Gastrocnemius medialis (tissue), 4 donors: ENCODE measurements around the gene FAM171A1.
"Not testable (repeated sequence)": the region's sequence is repeated elsewhere in the genome, so short reads cannot be mapped to it uniquely, and the experiment has no call there.

Experiments used
- CTCF ChIP-seq, 5 experiments: fragments of 450-650 bp in 3 of 5; fragments of 200-600 bp in 2 of 5; sonication (generic) in 2 of 5; IDR thresholded peaks in 4 of 5; conservative IDR thresholded peaks in 1 of 5; 1 replicate in 4 of 5; 2 replicates in 1 of 5; pipeline ENCODE4 v1.5.1; 2016 to 2019; ENCODE audit warnings: antibody characterized with exemption in 5 of 5, mild to moderate bottlenecking in 3 of 5, moderate library complexity in 3 of 5
- POLR2A ChIP-seq, 2 donors: fragments of 450-650 bp; IDR thresholded peaks; one replicate each; pipeline ENCODE4 v1.6.1; 2017; ENCODE audit warnings: antibody characterized with exemption in 2 of 2, mild to moderate bottlenecking in 2 of 2, moderate library complexity in 2 of 2

- TF ChIP-seq POLR2A (IDR thresholded peaks at IDR 0.05); CTCF (IDR thresholded peaks at IDR 0.05 in 4 of 5, conservative IDR thresholded peaks at IDR 0.05 in 1 of 5): not testable (repeated sequence)
These were observed 68.7 kb downstream of the FAM171A1 start for GRCh38 chr10:15302188-15302956.
